NCI-H2171 (cell line): Measurements from ENCODE around the gene ZNF302.
A peak's percentile ranks its signal among the peaks of the same experiment; 100 is the strongest.
"Not testable (repeated sequence)": the region's sequence is repeated elsewhere in the genome, so short reads cannot be mapped to it uniquely, and the experiment has no call there.

Experiments used
- DNase-seq: peaks from one replicate; lab custom pipeline; 2025; lab: John Stamatoyannopoulos, UW

The ZNF302 gene

GRCh38 chr19:34677386-34678084 lies at the start of gene ZNF302:
Gene ZNF302 (plus strand): TSS chr19:34677678. CDS start chr19:34678805, 1,127 bp downstream.
- peak; percentile 92 for DNase-seq

DNA sequence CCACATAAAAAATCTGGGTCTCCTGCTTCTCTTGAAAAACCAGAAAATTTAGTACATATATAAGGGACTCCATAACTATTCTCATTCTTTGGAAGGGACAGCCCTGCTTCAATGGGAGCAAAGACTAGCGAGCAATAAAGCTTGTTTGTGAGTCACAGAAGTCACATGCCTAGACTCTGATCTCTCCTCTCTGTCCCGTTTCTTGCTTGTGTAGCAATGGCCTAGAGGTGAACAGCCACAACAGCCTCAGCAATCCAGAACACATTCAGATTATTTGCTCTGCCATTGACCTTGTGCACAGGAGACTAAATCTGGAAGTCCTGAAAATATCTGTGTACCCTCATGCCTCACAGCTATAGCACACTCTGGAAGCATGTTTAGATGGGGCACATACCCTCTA lies 43.7 kb upstream of the ZNF302 start:
- DNase-seq = no peak

GRCh38 chr19:34639491-34640085 lies 37.9 kb upstream of the ZNF302 start:
- peak; percentile 59 for DNase-seq

DNA sequence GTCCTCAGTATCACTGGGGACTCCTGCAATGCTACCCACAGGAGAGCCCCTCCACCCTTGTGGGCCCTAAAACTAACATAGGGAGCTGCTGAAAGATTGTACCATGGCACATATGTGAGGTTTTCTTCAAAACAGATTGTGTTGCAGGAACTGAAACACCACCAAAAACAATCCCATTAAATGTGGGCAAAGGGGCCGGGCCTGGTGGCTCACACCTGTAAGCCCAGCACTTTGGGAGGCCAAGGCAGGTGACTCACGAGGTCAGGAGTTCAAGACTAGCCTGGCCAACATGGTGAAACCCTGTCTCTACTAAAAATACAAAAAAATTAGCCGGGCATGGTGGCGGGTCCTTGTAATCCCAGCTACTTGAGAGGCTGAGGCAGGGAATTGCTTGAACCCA lies 35.2 kb upstream of the ZNF302 start:
- DNase-seq = no peak

DNA sequence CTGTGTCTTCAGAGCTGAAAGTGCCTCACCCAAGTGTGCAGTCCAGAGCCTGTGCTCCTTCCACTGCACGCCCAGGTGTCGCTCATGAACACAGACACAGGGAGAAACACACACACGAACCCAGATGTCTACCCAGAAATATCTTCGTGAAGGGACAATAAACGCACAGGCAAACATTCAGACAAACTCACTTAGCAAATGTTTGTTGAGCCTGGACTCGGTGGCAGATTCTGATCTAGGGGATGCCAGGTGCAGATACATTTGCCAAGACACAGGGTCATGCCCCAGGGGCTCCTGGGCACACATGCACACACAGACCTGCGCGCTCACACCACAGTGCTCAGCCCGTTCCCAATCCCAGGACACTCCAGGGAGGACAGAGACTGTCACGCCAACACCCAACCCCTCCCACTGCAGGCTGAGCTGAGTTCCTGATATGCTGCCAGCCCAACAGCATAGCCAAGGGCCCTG lies 32.5 kb upstream of the ZNF302 start:
- no peak for DNase-seq

DNA sequence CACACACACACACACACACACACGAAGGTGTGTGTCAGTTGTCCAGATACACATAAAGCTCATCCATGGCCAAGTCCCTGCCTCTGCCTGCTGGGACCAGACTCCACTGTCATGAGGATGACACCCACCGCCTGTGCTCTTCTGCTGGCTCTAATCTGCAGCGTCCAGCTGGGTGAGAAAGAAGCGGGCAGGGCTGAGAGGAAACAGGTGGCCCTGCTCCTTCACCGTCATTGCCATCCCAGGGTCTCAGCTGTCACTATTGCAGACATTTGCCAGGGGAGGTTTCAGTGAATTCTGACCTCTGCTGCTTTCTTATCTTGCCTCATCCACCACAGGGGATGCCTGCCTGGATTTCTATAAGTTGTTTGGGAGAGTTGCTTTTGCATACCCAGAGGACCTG lies 31.9 kb upstream of the ZNF302 start:
- no peak for DNase-seq

DNA sequence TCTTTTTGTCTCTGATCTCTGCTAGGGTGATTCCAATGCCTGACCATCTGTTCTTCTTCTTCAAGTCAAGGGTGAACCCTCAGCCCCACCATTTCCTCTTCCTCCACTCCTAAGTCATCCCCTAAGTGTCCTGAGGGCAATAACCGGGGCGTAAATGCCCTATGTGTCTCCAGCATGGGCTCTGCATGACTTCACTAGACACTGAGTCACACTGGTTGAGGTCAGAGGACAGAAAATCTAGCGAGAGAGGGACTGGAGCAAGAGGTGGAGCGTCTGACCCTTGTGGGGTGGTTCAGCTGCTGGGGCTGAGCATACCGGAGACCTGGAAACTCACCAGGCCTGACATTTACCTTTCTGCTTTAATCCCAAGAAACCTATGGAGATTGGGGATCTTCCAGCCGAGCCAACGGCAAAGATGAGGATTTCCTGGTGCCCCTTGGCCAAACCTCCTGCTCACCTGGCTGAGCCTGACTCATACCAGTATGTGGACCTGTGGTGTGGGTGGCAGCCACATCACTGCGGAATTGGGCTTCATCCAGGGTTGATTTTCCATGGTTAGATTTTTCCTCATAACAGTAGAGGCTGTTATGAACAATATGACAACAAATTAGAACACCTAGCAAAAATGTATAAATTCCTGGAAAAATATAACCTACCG lies 27.5 kb upstream of the ZNF302 start:
- DNase-seq = no peak

DNA sequence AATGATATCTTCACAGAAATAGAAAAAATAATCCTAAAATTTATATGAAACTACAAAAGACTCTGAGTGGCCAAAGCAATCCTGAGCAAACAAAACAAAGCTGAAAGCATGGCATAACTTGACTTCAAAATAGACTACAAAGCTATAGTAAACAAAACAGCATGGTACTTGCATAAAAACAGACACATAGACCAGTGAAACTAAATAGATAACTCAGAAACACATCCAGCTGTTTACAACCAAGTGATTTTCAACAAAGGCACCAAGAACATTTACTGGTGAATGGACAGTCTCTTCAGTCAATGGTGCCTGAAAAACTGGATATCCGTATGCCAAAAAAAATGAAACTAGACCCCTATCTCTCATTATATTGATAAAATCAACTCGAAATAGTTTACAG lies 25.7 kb upstream of the ZNF302 start:
- no peak for DNase-seq

- no peak for DNase-seq
Measured at GRCh38 chr19:34654796-34655195, 22.7 kb upstream of the ZNF302 start.

GRCh38 chr19:34655651-34656050 lies 21.8 kb upstream of the ZNF302 start:
- no peak for DNase-seq

DNA sequence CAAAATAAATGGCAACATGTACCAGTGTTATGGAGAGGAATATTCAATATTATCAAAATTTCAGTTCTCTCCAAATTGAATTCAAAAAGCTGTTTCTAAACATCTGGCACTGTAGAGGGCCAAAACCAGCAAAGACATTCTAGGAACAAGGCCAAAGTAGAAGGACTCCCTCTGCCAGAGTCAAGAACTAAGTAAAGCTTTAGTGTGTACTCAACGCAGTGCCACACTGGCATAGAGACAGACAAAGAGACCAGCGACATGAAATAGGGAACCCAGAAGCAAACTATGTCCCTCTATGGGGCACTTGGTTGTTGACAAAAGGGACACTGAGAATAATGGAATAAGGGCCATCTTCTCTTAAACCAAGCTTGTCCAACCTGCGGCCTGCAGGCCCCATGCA lies 16.1 kb upstream of the ZNF302 start:
- DNase-seq = no peak

DNA sequence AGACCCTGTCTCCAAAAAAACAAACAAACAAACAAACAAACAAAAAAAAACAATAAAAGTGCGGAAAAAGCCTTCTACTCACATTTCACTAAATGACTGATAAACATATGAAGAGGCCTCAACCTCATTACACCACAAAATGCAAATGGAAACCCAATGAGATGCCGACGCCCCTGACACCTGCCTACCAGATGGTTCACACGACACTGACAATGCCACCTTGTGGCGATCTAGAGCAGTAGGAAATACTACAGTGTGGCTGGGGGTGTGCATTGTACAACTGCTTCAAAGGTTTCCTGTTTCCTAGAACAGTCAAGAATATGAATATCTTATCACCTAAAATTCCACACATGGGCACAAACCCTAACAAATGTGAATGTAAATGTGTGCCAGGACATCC lies 14.6 kb upstream of the ZNF302 start:
- DNase-seq = peak; percentile 38

DNA sequence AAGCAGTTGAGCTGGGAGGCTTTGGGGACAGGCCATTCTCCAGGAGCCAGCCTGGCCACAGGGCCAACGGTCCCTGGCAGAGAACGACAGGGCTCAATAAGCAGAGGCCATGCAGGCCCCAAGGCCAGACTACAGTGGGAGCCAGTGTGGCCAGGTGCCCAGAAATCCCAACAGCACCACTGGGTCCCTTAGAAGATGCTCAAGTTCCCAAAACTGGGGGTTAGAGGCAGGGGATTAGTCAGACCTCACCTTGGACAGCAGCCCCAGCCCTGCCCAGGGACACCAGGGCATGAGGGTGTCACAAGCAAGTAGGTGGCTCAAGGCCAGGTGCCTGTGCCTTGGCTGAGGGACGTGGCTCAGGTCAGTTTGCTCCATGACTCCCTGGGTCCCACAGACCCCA lies 13.3 kb upstream of the ZNF302 start:
- no peak for DNase-seq

- no peak for DNase-seq
Measured at GRCh38 chr19:34664870-34665269, 12.6 kb upstream of the ZNF302 start.

GRCh38 chr19:34665275-34665674 lies 12.2 kb upstream of the ZNF302 start:
- not testable (repeated sequence) for DNase-seq

DNA sequence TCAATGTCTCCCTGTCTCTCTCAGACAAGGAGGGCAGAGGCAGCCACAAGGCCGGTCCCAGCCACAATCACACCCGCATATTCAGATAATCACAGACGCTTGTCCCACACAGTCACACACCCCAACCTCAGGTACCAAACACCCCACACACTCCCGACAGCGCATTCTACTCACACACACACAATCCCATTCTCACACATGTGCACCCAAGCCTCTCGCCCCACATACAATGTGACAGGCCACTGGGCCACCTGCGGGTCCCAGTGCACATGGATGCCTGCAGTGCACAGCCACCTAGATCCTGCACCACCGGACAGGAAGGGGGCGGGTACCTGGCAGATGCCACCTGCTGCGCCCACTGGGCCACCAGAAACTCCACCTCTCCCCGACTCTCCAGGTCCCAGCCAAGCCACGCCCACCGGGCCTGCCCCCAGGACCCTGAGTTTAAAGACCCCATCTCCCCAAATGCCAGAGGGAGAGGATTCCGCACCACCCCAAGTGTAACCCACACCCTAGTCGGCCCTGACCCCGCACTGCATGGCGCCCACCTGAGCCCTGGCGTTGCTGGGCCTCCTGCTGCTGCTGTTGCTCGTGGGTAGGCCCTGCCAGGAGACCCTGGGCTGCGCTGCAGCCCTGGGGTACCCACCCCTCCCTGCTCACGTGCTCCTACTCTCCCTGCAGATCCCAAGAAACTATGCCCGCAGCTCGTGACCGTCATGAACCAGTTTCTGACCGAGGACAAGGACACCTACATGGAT lies 11.1 kb upstream of the ZNF302 start:
- no peak for DNase-seq

DNA sequence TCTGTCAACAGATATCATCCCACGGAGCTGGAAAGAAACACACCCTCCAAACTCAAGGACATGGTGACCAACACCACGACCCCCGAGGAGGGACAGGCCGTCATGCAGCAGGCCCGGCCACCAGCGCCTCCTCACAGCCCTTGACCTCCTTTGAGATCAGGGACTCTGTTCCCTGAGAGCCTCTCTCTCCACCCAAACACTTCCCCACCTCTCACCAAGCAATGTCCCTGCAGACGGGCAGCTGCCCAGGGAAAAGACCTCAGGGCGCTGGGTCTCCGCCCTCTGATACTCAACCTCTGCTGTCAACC lies 10.6 kb upstream of the ZNF302 start:
- DNase-seq = no peak

- DNase-seq = no peak
Measured at GRCh38 chr19:34667349-34668076, 10.0 kb upstream of the ZNF302 start.

DNA sequence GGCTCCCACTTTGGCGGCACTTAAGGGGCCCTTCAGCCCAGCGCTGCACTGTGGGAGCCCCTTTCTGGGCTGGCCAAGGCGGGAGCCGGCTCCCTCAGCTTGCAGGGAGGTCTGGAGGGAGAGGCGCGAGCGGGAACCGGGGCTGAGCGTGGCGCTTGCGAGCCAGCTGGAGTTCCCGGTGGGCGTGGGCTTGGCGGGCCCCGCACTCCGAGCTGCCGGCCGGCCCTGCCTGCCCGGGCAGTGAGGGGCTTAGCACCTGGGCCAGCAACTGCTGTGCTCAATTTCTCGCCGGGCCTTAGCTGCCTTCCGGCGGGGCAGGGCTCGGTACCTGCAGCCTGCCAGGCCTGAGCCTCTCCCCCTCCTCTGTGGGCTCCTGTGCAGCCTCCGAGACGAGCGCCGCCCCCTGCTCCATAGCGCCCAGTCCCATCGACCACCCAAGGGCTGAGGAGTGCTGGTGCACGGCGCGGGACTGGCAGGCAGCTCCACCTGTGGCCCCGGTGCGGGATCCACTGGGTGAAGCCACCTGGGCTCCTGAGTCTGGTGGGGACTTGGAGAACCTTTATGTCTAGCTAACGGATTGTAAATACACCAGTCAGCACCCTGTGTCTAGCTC lies 9.3 kb upstream of the ZNF302 start:
- DNase-seq = not testable (repeated sequence)

DNA sequence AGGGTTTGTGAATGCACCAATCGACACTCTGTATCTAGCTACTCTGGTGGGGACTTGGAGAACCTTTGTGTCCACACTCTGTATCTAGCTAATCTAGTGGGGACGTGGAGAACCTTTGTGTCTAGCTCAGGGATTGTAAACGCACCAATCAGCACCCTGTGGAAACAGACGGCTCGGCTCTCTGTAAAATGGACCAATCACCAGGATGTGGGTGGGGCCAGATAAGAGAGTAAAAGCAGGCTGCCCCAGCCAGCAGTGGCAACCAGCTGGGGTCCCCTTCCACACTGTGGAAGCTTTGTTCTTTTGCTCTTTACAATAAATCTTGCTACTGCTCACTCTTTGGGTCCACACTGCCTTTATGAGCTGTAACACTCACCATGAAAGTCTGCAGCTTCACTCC lies 8.8 kb upstream of the ZNF302 start:
- not testable (repeated sequence) for DNase-seq

- DNase-seq = no peak
Measured at GRCh38 chr19:34669305-34669704, 8.2 kb upstream of the ZNF302 start.

DNA sequence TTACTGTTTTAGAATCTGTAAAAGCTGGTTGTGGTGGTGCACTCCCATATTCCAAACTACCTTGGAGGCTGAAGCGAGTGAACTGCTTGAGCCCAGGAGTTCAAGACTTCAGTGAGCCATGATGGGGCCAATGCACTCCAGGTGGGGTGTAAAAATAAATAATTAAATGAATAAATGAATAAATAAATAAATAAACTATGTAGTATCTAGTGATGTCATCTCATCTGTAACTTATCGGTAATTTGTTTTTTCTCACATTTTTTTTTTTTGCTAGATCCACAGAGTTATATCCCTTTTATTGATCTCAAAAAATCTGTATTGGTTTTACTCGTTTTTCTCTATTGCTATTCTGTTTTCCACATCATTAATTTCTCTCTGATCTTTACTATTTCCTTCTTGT lies 5.5 kb upstream of the ZNF302 start:
- no peak for DNase-seq
